OCI-LY1 (cell line): ENCODE measurements around the gene GRB10.

Experiments
- H2AFZ ChIP-seq: fragments of 200-600 bp; sonication (generic), shearing (Covaris generic); 2 replicates; pipeline ENCODE4 v1.6.0; 2014; ENCODE audit warnings: antibody characterized with exemption, mild to moderate bottlenecking, low read length
- H3F3A ChIP-seq: fragments of 200-600 bp; sonication (generic), shearing (Covaris generic); 2 replicates; pipeline ENCODE4 v1.6.0; 2014; ENCODE audit warnings: mild to moderate bottlenecking, antibody characterized with exemption, low read length, moderate library complexity; ENCODE audit not compliant: insufficient read depth
- H3K27ac ChIP-seq: fragments of 200-600 bp; sonication (generic); 2 replicates; pipeline ENCODE4 v1.5.1; 2014; ENCODE audit warnings: low read length, mixed run types, mild to moderate bottlenecking, low read depth; ENCODE audit not compliant: poor library complexity, severe bottlenecking
- H3K27me3 ChIP-seq: fragments of 200-600 bp; sonication (generic); 2 replicates; pipeline ENCODE4 v1.6.0; 2014; ENCODE audit warnings: antibody characterized with exemption, mild to moderate bottlenecking, low read length, moderate library complexity; ENCODE audit not compliant: insufficient read depth
- H3K36me3 ChIP-seq: fragments of 200-600 bp; sonication (generic); 2 replicates; pipeline ENCODE4 v1.6.1; 2014; ENCODE audit warnings: mild to moderate bottlenecking, antibody characterized with exemption, low read length, moderate library complexity, mixed read lengths; ENCODE audit not compliant: insufficient read depth
- H3K4me1 ChIP-seq: fragments of 200-600 bp; sonication (generic); 2 replicates; pipeline ENCODE4 v1.5.1; 2014; ENCODE audit warnings: mild to moderate bottlenecking, low read length, moderate library complexity; ENCODE audit not compliant: insufficient read depth, severe bottlenecking
- H3K4me2 ChIP-seq: fragments of 200-600 bp; sonication (generic), shearing (Covaris generic); 2 replicates; pipeline ENCODE4 v1.6.1; 2014; ENCODE audit warnings: low read length
- H3K4me3 ChIP-seq: fragments of 200-600 bp; sonication (generic); 2 replicates; pipeline ENCODE4 v1.5.1; 2014; ENCODE audit warnings: low read length, low read depth, mild to moderate bottlenecking, mixed read lengths; ENCODE audit not compliant: poor library complexity, severe bottlenecking
- H3K79me2 ChIP-seq: fragments of 200-600 bp; shearing (Covaris generic); 2 replicates; pipeline ENCODE4 v1.6.1; 2016; ENCODE audit warnings: mixed run types, low read length, mixed read lengths; ENCODE audit not compliant: insufficient read depth
- H3K9ac ChIP-seq: fragments of 200-600 bp; sonication (generic), shearing (Covaris generic); 2 replicates; pipeline ENCODE4 v1.6.1; 2014; ENCODE audit warnings: mild to moderate bottlenecking, low read length, mixed read lengths
- H3K9me2 ChIP-seq: fragments of 200-600 bp; sonication (generic), shearing (Covaris generic); 2 replicates; pipeline ENCODE4 v1.6.1; 2014; ENCODE audit warnings: low read depth, mild to moderate bottlenecking, low read length, mixed read lengths
- H3K9me3 ChIP-seq: fragments of 200-600 bp; shearing (Covaris generic); 2 replicates; pipeline ENCODE4 v1.6.1; 2014; ENCODE audit warnings: low read length, mixed read lengths
- H4K20me1 ChIP-seq: fragments of 200-600 bp; sonication (generic), shearing (Covaris generic); 2 replicates; pipeline ENCODE4 v1.6.0; 2016; ENCODE audit warnings: mild to moderate bottlenecking, low read length; ENCODE audit not compliant: insufficient read depth
- EZH2 ChIP-seq: fragments of 200-600 bp; sonication (generic), shearing (Covaris generic); IDR thresholded peaks from 2 replicates; pipeline ENCODE4 v1.8.0; 2017; ENCODE audit warnings: borderline replicate concordance, mixed run types, mild to moderate bottlenecking, antibody characterized with exemption, low read length, moderate library complexity, mixed read lengths
- TF ChIP-seq, protein P1 (sequence below): fragments of 200-600 bp; sonication (generic), shearing (Covaris generic); IDR thresholded peaks from 2 replicates; pipeline ENCODE4 v1.5.1; 2017; ENCODE audit warnings: mild to moderate bottlenecking, antibody characterized with exemption, low read length, moderate library complexity, mixed read lengths

The GRB10 gene

DNA sequence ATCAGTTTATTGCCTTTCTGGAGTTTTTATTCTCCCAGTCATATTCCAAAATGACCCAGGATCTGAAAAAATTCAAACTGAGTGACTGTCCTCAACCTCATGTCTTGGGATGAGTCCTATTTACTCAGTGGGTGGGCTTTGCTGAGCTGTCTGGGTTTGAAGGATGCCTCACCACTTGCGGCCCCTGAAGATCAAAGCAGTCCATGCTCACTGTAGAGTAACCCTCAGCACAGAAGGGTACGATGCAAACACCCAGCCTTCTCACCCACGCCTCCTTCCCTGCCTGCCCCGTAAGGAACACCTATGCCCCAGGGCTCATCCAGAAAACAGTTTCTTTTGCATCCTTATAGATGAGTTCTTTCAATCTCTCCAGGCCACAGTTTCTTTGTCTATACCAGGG lies 42.2 kb upstream of the GRB10 start:
- Histone ChIP-seq H3K9ac (no peak overlapping the region), H3K4me1 (no peaks in the 10 kb centered on the region)

GRCh38 chr7:50822706-50823105 lies 40.0 kb upstream of the GRB10 start:
- Histone ChIP-seq H3K36me3 (no peaks in the 10 kb centered on the region), H3K4me2 (no peak overlapping the region), H3K9me2 (no peaks in the 10 kb centered on the region), H2AFZ (no peak overlapping the region), H4K20me1 (no peaks in the 10 kb centered on the region), H3F3A (no peaks in the 10 kb centered on the region), H3K27ac (no peak overlapping the region), H3K9ac (no peak overlapping the region), H3K27me3 (0 out of 2 replicates have a peak, but pooled peaks cover 4% of the 10 kb centered on the region), H3K4me1 (no peaks in the 10 kb centered on the region), H3K4me3 (no peak overlapping the region), H3K9me3 (no peaks in the 10 kb centered on the region), H3K79me2 (no peaks in the 10 kb centered on the region)
- no peak for TF ChIP-seq EZH2
- TF ChIP-seq, protein P1, sequence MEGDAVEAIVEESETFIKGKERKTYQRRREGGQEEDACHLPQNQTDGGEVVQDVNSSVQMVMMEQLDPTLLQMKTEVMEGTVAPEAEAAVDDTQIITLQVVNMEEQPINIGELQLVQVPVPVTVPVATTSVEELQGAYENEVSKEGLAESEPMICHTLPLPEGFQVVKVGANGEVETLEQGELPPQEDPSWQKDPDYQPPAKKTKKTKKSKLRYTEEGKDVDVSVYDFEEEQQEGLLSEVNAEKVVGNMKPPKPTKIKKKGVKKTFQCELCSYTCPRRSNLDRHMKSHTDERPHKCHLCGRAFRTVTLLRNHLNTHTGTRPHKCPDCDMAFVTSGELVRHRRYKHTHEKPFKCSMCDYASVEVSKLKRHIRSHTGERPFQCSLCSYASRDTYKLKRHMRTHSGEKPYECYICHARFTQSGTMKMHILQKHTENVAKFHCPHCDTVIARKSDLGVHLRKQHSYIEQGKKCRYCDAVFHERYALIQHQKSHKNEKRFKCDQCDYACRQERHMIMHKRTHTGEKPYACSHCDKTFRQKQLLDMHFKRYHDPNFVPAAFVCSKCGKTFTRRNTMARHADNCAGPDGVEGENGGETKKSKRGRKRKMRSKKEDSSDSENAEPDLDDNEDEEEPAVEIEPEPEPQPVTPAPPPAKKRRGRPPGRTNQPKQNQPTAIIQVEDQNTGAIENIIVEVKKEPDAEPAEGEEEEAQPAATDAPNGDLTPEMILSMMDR = no peak

More for the DNA sequence above, 42.2 kb upstream of the GRB10 start:
- Histone ChIP-seq H3K4me2 (no peak overlapping the region), H3K9me3 (no peaks in the 10 kb centered on the region), H3K27me3 (0 out of 2 replicates have a peak, but pooled peaks cover 4% of the 10 kb centered on the region), H2AFZ (no peak overlapping the region), H3K9me2 (no peaks in the 10 kb centered on the region), H3K36me3 (no peaks in the 10 kb centered on the region), H3K27ac (no peak overlapping the region), H3F3A (no peaks in the 10 kb centered on the region), H3K79me2 (no peaks in the 10 kb centered on the region), H4K20me1 (no peaks in the 10 kb centered on the region), H3K4me3 (no peak overlapping the region)
- no peak for TF ChIP-seq EZH2
- TF ChIP-seq, protein P1 = no peak

- 0 out of 2 replicates have a peak, but pooled peaks cover under 1% of the 10 kb centered on the region for H3K27me3 ChIP-seq
- no peak overlapping the region for H3K9ac ChIP-seq
- H3K9me3 ChIP-seq = no peaks in the 10 kb centered on the region
- no peak overlapping the region for H3K4me3 ChIP-seq
- no peaks in the 10 kb centered on the region for H3K79me2 ChIP-seq
- no peaks in the 10 kb centered on the region for H3F3A ChIP-seq
- H3K4me2 ChIP-seq = no peak overlapping the region
- no peak overlapping the region for H2AFZ ChIP-seq
- TF ChIP-seq, protein P1 = no peak
- no peak for TF ChIP-seq EZH2
- no peaks in the 10 kb centered on the region for H3K4me1 ChIP-seq
- H3K36me3 ChIP-seq = no peaks in the 10 kb centered on the region
- H3K27ac ChIP-seq = no peak overlapping the region
- H3K9me2 ChIP-seq = no peaks in the 10 kb centered on the region
- no peaks in the 10 kb centered on the region for H4K20me1 ChIP-seq
Observed at GRCh38 chr7:50822110-50822509, 39.4 kb upstream of the GRB10 start.
